IMR-90 (cell line): ENCODE results near the gene TENM3. TPM values are rescaled to one million over a fixed set of nuclear protein-coding genes. Genes with fewer than 3 reads are reported as not detected.

ENCODE experiments used
- ATAC-seq: fragments of 200-7000 bp; cut with Tn5 transposase; 2 replicates; pipeline ENCODE4 v1.9.1; 2020; ENCODE audit warnings: low read depth, mild to moderate bottlenecking, moderate library complexity
- BruUV-seq: library from RNA; stranded (reverse); fragments of 400-500 nt; replicated peaks from 2 replicates; lab custom pipeline; 2021; lab: Mats Ljungman, UMichigan
- CTCF ChIA-PET: fragments of 300-600 bp; formaldehyde crosslinking; extraction: SDS; loops from one replicate; lab custom pipeline; 2021; ENCODE audit warnings: antibody characterized with exemption; lab: Yijun Ruan, JAX
- POLR2A ChIA-PET: fragments of 300-600 bp; sonication (Branson Sonifier 250); formaldehyde crosslinking; loops from one replicate; lab custom pipeline; 2022; ENCODE audit warnings: antibody characterized with exemption; ENCODE audit not compliant: unreplicated experiment; lab: Charles Lee
- DNase-seq: peaks from one replicate; pipeline ENCODE4 v3.0.0; 2013
- H2AFZ ChIP-seq: replicated peaks from 2 replicates; pipeline ENCODE3; 2013; ENCODE audit warnings: low read length, mild to moderate bottlenecking; ENCODE audit not compliant: poor library complexity
- H2AK5ac ChIP-seq: 2 replicates; pipeline ENCODE4 v1.6.1; 2013; ENCODE audit warnings: low read depth, low read length, inconsistent platforms
- H2AK9ac ChIP-seq: replicated peaks from 2 replicates; pipeline ENCODE3; 2013; ENCODE audit warnings: mild to moderate bottlenecking, low read depth, low read length, moderate library complexity; ENCODE audit not compliant: poor library complexity
- H2BK120ac ChIP-seq: 2 replicates; pipeline ENCODE4 v1.6.1; 2013; ENCODE audit warnings: low read depth, low read length, inconsistent platforms
- H2BK15ac ChIP-seq: 3 replicates; pipeline ENCODE4 v1.6.1; 2013; ENCODE audit warnings: low read depth, low read length, inconsistent platforms
- H2BK20ac ChIP-seq: 2 replicates; pipeline ENCODE4 v1.6.1; 2013; ENCODE audit warnings: low read depth, mild to moderate bottlenecking, inconsistent platforms, low read length, moderate library complexity
- H2BK5ac ChIP-seq: 2 replicates; pipeline ENCODE4 v1.6.1; 2013; ENCODE audit warnings: mild to moderate bottlenecking, low read depth, low read length, inconsistent platforms; ENCODE audit not compliant: poor library complexity, severe bottlenecking
- H3K14ac ChIP-seq: replicated peaks from 2 replicates; pipeline ENCODE4 v1.6.1; 2013; ENCODE audit warnings: low read depth, low read length, inconsistent platforms
- H3K18ac ChIP-seq: 2 replicates; pipeline ENCODE4 v1.6.1; 2013; ENCODE audit warnings: low read depth, low read length, control low read depth
- H3K23ac ChIP-seq: 2 replicates; pipeline ENCODE4 v1.6.1; 2013; ENCODE audit warnings: low read depth, low read length, inconsistent platforms
- H3K27ac ChIP-seq: 2 replicates; pipeline ENCODE4 v1.5.1; 2013; ENCODE audit warnings: mild to moderate bottlenecking, control low read depth, low read length; ENCODE audit not compliant: insufficient read depth
- H3K27me3 ChIP-seq: 2 replicates; pipeline ENCODE4 v1.6.1; 2013; ENCODE audit warnings: low read length; ENCODE audit not compliant: control insufficient read depth, insufficient read depth
- H3K36me3 ChIP-seq: 2 replicates; pipeline ENCODE4 v1.6.1; 2013; ENCODE audit warnings: low read length, mixed read lengths; ENCODE audit not compliant: control insufficient read depth, insufficient read depth
- H3K4ac ChIP-seq: 2 replicates; pipeline ENCODE4 v1.6.1; 2013; ENCODE audit warnings: low read depth, low read length, inconsistent platforms
- H3K4me1 ChIP-seq: 2 replicates; pipeline ENCODE4 v1.6.1; 2013; ENCODE audit warnings: low read length, mixed read lengths; ENCODE audit not compliant: control insufficient read depth, insufficient read depth
- H3K4me2 ChIP-seq: 2 replicates; pipeline ENCODE4 v1.6.1; 2013; ENCODE audit warnings: low read depth, mild to moderate bottlenecking, control low read depth, low read length, moderate library complexity
- H3K4me3 ChIP-seq: 2 replicates; pipeline ENCODE4 v1.5.1; 2013; ENCODE audit warnings: low read depth, mild to moderate bottlenecking, control low read depth, low read length, moderate library complexity; ENCODE audit not compliant: insufficient read depth
- H3K56ac ChIP-seq: 2 replicates; pipeline ENCODE4 v1.6.1; 2013; ENCODE audit warnings: low read length, inconsistent platforms; ENCODE audit not compliant: insufficient read depth; ENCODE audit errors: extremely low read depth
- H3K79me1 ChIP-seq, 2 experiments: 2 replicates each; pipeline ENCODE4 v1.6.1; 2013; ENCODE audit warnings: low read length in 2 of 2, inconsistent platforms in 1 of 2, low read depth in 1 of 2
- H3K9ac ChIP-seq: 2 replicates; pipeline ENCODE4 v1.6.1; 2013; ENCODE audit warnings: low read depth, low read length, control low read depth
- H3K9me1 ChIP-seq: 2 replicates; pipeline ENCODE4 v1.6.1; 2013; ENCODE audit warnings: low read length, inconsistent platforms; ENCODE audit not compliant: insufficient read depth
- H3K9me3 ChIP-seq: 2 replicates; pipeline ENCODE4 v1.6.1; 2013; ENCODE audit warnings: low read length; ENCODE audit not compliant: control insufficient read depth, insufficient read depth
- H4K20me1 ChIP-seq: 2 replicates; pipeline ENCODE4 v1.6.1; 2013; ENCODE audit warnings: low read length, inconsistent platforms; ENCODE audit not compliant: insufficient read depth
- H4K5ac ChIP-seq: 2 replicates; pipeline ENCODE4 v1.6.1; 2013; ENCODE audit warnings: mild to moderate bottlenecking, low read depth, low read length, control low read depth
- H4K8ac ChIP-seq, 2 experiments: 2 replicates each; pipeline ENCODE4 v1.6.1; 2013; ENCODE audit warnings: low read depth in 2 of 2, low read length in 2 of 2, control low read depth in 1 of 2, inconsistent platforms in 1 of 2
- H4K91ac ChIP-seq: 2 replicates; pipeline ENCODE4 v1.6.1; 2013; ENCODE audit warnings: low read depth, low read length, inconsistent platforms; ENCODE audit not compliant: insufficient read depth
- BHLHE40 ChIP-seq: fragments of 150-350 bp; IDR thresholded peaks from 2 replicates; pipeline ENCODE4 v1.6.1; 2016; ENCODE audit warnings: mild to moderate bottlenecking, low read depth, low read length
- POLR2A ChIP-seq: IDR thresholded peaks from 2 replicates; pipeline ENCODE4 v1.6.1; 2012; ENCODE audit warnings: mild to moderate bottlenecking, low read depth, low read length
- WGBS, 2 experiments: methylation state at CpG; one replicate each; pipeline versions ENCODE4 v1.1.5 to v1.1.7; 2013; ENCODE audit warnings: missing lambda C conversion rate in 2 of 2; ENCODE audit not compliant: insufficient read length in 1 of 2; ENCODE audit errors: extremely low coverage in 2 of 2; 5-methylcytosine and 5-hydroxymethylcytosine counted together
- dilution Hi-C: fragments of 300-500 bp; cut with HindIII; formaldehyde crosslinking; loops from one replicate; pipeline ENCODE4 v1.14.3; 2018; ENCODE audit warnings: low sequenced_read_pairs; ENCODE audit not compliant: unreplicated experiment
- in situ Hi-C: fragments of 300-500 bp; cut with MboI; formaldehyde crosslinking; loops from 3 replicates; pipeline ENCODE4 v1.14.3; 2019; ENCODE audit warnings: low sequenced_read_pairs, inconsistent platforms, mixed read lengths
- intact Hi-C: fragments of 100-400 bp; cut with micrococcal nuclease; formaldehyde crosslinking; loops from 2 replicates; pipeline ENCODE4 v1.10.0; 2022
- polyA plus RNA-seq, 3 experiments: library from polyadenylated mRNA; depleted of rRNA; stranded (reverse); fragments of >200 nt; gene quantifications; 2 replicates each; pipeline ENCODE4 v1.2.3, GENCODE V29; 2012; ENCODE audit warnings: low replicate concordance in 1 of 3
- total RNA-seq: library from RNA; depleted of rRNA; stranded (reverse); fragments of >200 nt; gene quantifications from 2 replicates; pipeline ENCODE4 v1.2.3, GENCODE V29; 2012

Gene TENM3
- total and polyA plus RNA-seq, 2 of the 4 experiments (the other 2 are of a cell fraction) = 29.9 to 173 TPM

DNA sequence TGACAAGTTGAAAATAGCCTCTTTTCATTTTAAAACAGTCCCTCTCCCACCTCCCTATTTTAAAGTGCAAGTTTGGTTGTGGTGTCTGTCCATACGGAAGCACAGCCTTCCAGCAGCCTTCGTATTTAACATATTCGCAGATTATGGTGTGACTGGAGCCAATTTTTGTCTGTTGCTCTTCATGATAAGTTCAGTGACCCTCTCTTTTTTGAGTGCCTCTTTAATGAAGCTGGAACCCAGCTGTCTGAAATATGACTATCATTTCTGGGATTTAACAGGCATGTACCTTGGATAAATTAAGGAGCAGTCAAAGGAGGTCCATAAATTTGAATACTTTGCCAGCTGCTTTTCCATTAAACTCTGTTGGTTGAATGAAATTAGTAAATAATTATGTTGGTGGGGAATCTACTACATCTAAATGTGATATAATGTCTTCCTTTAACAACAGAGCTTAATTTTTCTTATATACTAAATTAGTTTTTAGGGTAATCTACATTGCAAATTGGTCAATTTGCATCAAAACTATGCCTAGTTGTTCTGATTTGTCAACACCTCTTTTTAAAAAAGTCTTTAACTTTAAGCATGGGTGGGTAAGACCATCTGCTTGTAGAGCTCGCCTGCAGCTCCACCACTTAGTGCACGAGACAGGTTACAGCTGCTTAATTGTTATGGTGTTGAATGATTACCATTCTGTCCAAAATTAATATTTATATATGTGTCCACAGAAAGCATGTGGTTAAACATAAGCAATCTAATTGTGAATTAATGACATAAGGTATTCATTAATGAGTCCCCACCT is 457.4 kb downstream of the TENM3 start:
- Histone ChIP-seq H3K9ac (no peak overlapping the region), H3K18ac (no peak overlapping the region), H2BK5ac (no peak overlapping the region), H4K5ac (no peak overlapping the region), H2AK5ac (no peak overlapping the region), H4K8ac (no peak overlapping the region), H2AFZ (no peak overlapping the region), H3K4ac (no peak overlapping the region), H3K27ac (no peak overlapping the region), H3K4me3 (no peak overlapping the region), H3K36me3 (no peaks in the 10 kb centered on the region), H2BK120ac (no peak overlapping the region), H4K20me1 (no peaks in the 10 kb centered on the region), H3K4me2 (no peak overlapping the region), H4K91ac (no peak overlapping the region), H3K56ac (no peak overlapping the region), H3K79me1 (no peaks in the 10 kb centered on the region), H2BK15ac (no peak overlapping the region), H2BK20ac (no peak overlapping the region), H3K9me1 (peaks cover 2% of the 10 kb centered on the region; the same call in 1 of the 2 replicates), H3K27me3 (no peaks in the 10 kb centered on the region), H3K9me3 (no peaks in the 10 kb centered on the region), H3K14ac (no peak overlapping the region), H3K23ac (no peak overlapping the region), H2AK9ac (no peak overlapping the region), H3K4me1 (no peaks in the 10 kb centered on the region)
- intact Hi-C loops = no loop called here
- dilution Hi-C loops = no loop called here
- TF ChIP-seq BHLHE40 (no peak), POLR2A (no peak)
- ChIA-PET POLR2A (no interaction called here), CTCF (interaction anchor here (1.6 kb wide), 1 partner anchor 15 kb away, joined by 4 read pairs; no protein-coding TSS in a partner anchor)
- ATAC-seq = no peak
- DNase-seq = no peak
- no TSS peak for BruUV-seq
- in situ Hi-C loops = no loop called here
- 80% methylated on average over 1 of the region's 5 CpGs; no CpG with 5 or more reads in 1 of the 2 experiments for WGBS, 2 experiments
